ENCODE results near the gene CLDN1. TPM values are rescaled to one million over a fixed set of nuclear protein-coding genes. Genes with fewer than 3 reads are reported as not detected.

The CLDN1 gene
- total and polyA plus RNA-seq, 12 donors: 15.6 to 155 (median 61.1) TPM

GRCh38 chr3:190258634-190259033, 63.6 kb downstream of the CLDN1 start:
- TF ChIP-seq POLR2A (IDR thresholded peaks at IDR 0.05): no peak
- TF ChIP-seq, protein P1, sequence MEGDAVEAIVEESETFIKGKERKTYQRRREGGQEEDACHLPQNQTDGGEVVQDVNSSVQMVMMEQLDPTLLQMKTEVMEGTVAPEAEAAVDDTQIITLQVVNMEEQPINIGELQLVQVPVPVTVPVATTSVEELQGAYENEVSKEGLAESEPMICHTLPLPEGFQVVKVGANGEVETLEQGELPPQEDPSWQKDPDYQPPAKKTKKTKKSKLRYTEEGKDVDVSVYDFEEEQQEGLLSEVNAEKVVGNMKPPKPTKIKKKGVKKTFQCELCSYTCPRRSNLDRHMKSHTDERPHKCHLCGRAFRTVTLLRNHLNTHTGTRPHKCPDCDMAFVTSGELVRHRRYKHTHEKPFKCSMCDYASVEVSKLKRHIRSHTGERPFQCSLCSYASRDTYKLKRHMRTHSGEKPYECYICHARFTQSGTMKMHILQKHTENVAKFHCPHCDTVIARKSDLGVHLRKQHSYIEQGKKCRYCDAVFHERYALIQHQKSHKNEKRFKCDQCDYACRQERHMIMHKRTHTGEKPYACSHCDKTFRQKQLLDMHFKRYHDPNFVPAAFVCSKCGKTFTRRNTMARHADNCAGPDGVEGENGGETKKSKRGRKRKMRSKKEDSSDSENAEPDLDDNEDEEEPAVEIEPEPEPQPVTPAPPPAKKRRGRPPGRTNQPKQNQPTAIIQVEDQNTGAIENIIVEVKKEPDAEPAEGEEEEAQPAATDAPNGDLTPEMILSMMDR (IDR thresholded peaks at IDR 0.05): no peak
- 16 to 50% (median 30%) methylated on average over 5 of the region's 5 CpGs for WGBS, 4 donors
- peak overlapping the region in 2 of 5 donors; percentile 8 to 64 for H3K27ac ChIP-seq
- peak in 5 of 7 donors; percentile 35 to 55 (median 45) for DNase-seq
- no peaks in the 10 kb centered on the region for H3K36me3 ChIP-seq (replicated peaks in 1 of 2)
- H3K4me1 ChIP-seq (replicated peaks in 1 of 2): peaks cover 0 to 6% of the 10 kb centered on the region in 2 donors
- H3K27me3 ChIP-seq: no peaks in the 10 kb centered on the region
- H3K4me3 ChIP-seq: no peak overlapping the region
- no peaks in the 10 kb centered on the region for H3K9me3 ChIP-seq (replicated peaks in 1 of 3)
- intact Hi-C loops (cut with DNase I): no loop called here

Other genes starting within 250 kb of the CLDN1 start
- 100 to 1,000 TPM in 4 of 9 donors, 10 to 100 TPM in 5; 66.1 to 175 (median 97.0) TPM for gene P3H2, start 201.5 kb downstream of the CLDN1 start, total RNA-seq
- 10 to 100 TPM; 22.8 to 91.3 (median 72.8) TPM for gene P3H2, start 201.5 kb downstream of the CLDN1 start, polyA plus RNA-seq
- 1 to 10 TPM in 4 of 9 donors, under 1 TPM in 5; 0.49 to 2.9 (median 0.84) TPM for gene CLDN16, start 65.7 kb upstream of the CLDN1 start, total RNA-seq
- under 1 TPM; 0.20 to 0.72 (median 0.33) TPM for gene CLDN16, start 65.7 kb upstream of the CLDN1 start, polyA plus RNA-seq
- gene TMEM207, start 127.5 kb upstream of the CLDN1 start, total RNA-seq: not detected
- not detected for gene TMEM207, start 127.5 kb upstream of the CLDN1 start, polyA plus RNA-seq
- 10 to 100 TPM in 3 of 9 donors, 1 to 10 TPM in 6; 4.2 to 17.1 (median 7.9) TPM for gene IL1RAP, start 191.6 kb upstream of the CLDN1 start, total RNA-seq
- 1 to 10 TPM in 2 of 3 donors, under 1 TPM in 1; 0.97 to 4.1 (median 1.1) TPM for gene IL1RAP, start 191.6 kb upstream of the CLDN1 start, polyA plus RNA-seq